PC-3 (cell line): ENCODE data around the gene FAM43B. TPM values are rescaled to one million over a fixed set of nuclear protein-coding genes. Genes with fewer than 3 reads are reported as not detected.
A peak's percentile ranks its signal among the peaks of the same experiment; 100 is the strongest.

ENCODE experiments used
- ATAC-seq: fragments of 200-7000 bp; cut with Tn5 transposase; 2 replicates; pipeline ENCODE4 v1.9.1; 2020; ENCODE audit warnings: mild to moderate bottlenecking, moderate library complexity
- BruUV-seq: library from RNA; stranded (reverse); fragments of 400-500 nt; replicated peaks from 2 replicates; lab custom pipeline; 2021; lab: Mats Ljungman, UMichigan
- CTCF ChIA-PET: fragments of 300-600 bp; sonication (Branson Sonifier 250); formaldehyde crosslinking; loops from one replicate; lab custom pipeline; 2022; ENCODE audit warnings: antibody characterized with exemption; lab: Charles Lee
- POLR2A ChIA-PET: fragments of 300-600 bp; sonication (Branson Sonifier 250); formaldehyde crosslinking; loops from one replicate; lab custom pipeline; 2022; ENCODE audit warnings: antibody characterized with exemption; ENCODE audit not compliant: unreplicated experiment; lab: Charles Lee
- DNase-seq: peaks from one replicate; pipeline ENCODE4 v3.0.0-alpha.2; 2015
- H2AFZ ChIP-seq: fragments of 300-600 bp; sonication (generic); 2 replicates; pipeline ENCODE4 v1.6.0; 2016; ENCODE audit warnings: antibody characterized with exemption, low read length
- H3F3A ChIP-seq: fragments of 300-600 bp; sonication (generic); one replicate; pipeline ENCODE4 v1.6.0; 2017; ENCODE audit warnings: antibody characterized with exemption, low read length, control low read depth, mild to moderate bottlenecking; ENCODE audit not compliant: unreplicated experiment
- H3K27ac ChIP-seq: fragments of 300-600 bp; sonication (generic); 2 replicates; pipeline ENCODE4 v1.5.1; 2016; ENCODE audit warnings: mild to moderate bottlenecking, low read length
- H3K27me3 ChIP-seq: fragments of 300-600 bp; sonication (generic); 2 replicates; pipeline ENCODE4 v1.6.1; 2016; ENCODE audit warnings: low read length, mixed read lengths
- H3K36me3 ChIP-seq: fragments of 300-600 bp; sonication (generic); 2 replicates; pipeline ENCODE4 v1.6.1; 2016; ENCODE audit warnings: low read depth, mixed run types, low read length, mixed read lengths
- H3K4me1 ChIP-seq: fragments of 300-600 bp; sonication (generic); 2 replicates; pipeline ENCODE4 v1.5.1; 2016; ENCODE audit warnings: low read length; ENCODE audit not compliant: insufficient read depth
- H3K4me2 ChIP-seq: fragments of 300-600 bp; sonication (generic); 2 replicates; pipeline ENCODE4 v1.6.0; 2016; ENCODE audit warnings: low read length
- H3K4me3 ChIP-seq: fragments of 300-600 bp; sonication (generic); 2 replicates; pipeline ENCODE4 v1.5.1; 2016; ENCODE audit warnings: mild to moderate bottlenecking, low read length, mixed read lengths
- H3K79me2 ChIP-seq: fragments of 300-600 bp; sonication (generic); 2 replicates; pipeline ENCODE4 v1.6.1; 2017; ENCODE audit warnings: low read length, mixed read lengths
- H3K9ac ChIP-seq: fragments of 300-600 bp; sonication (generic); 2 replicates; pipeline ENCODE4 v1.6.0; 2016; ENCODE audit warnings: mild to moderate bottlenecking, low read length
- H3K9me2 ChIP-seq: fragments of 300-600 bp; sonication (generic); replicated peaks from 2 replicates; pipeline ENCODE4 v1.6.1; 2016; ENCODE audit warnings: mixed run types, low read length, mixed read lengths
- H3K9me3 ChIP-seq: fragments of 300-600 bp; sonication (generic); 2 replicates; pipeline ENCODE4 v1.6.1; 2016; ENCODE audit warnings: low read length, mixed read lengths
- H4K20me1 ChIP-seq: fragments of 300-600 bp; sonication (generic); 2 replicates; pipeline ENCODE4 v1.6.1; 2016; ENCODE audit warnings: low read length, mixed read lengths
- EZH2 ChIP-seq: fragments of 300-600 bp; sonication (generic); IDR thresholded peaks from one replicate; pipeline ENCODE4 v1.6.1; 2017; ENCODE audit warnings: antibody characterized with exemption, mild to moderate bottlenecking, low read length; ENCODE audit not compliant: unreplicated experiment
- EZH2phosphoT487 ChIP-seq: fragments of 300-600 bp; sonication (generic); IDR thresholded peaks from 2 replicates; pipeline ENCODE4 v1.6.1; 2018; ENCODE audit warnings: mild to moderate bottlenecking, antibody characterized with exemption, low read length, borderline replicate concordance
- intact Hi-C: fragments of 100-400 bp; cut with micrococcal nuclease; formaldehyde crosslinking; loops from 2 replicates; pipeline ENCODE4 v1.9.0; 2023
- total RNA-seq: library from RNA; depleted of rRNA; stranded (reverse); fragments of >200 nt; gene quantifications from 2 replicates; pipeline ENCODE4 v1.2.3, GENCODE V29; 2014
- TF ChIP-seq, protein P1 (sequence below): fragments of 300-600 bp; sonication (generic); conservative IDR thresholded peaks from 2 replicates; pipeline ENCODE4 v1.5.1; 2017; ENCODE audit warnings: antibody characterized with exemption, low read depth, mild to moderate bottlenecking, low read length

FAM43B gene
- total RNA-seq, 1 experiment from 2014 or later, result 0.11 TPM

GRCh38 chr1:20530306-20530705, 22.1 kb upstream of the FAM43B start:
- Histone ChIP-seq H3K9me2 (no peaks in the 10 kb centered on the region), H3K27ac (no peak overlapping the region), H2AFZ (no peak overlapping the region), H3F3A (no peaks in the 10 kb centered on the region), H3K79me2 (no peaks in the 10 kb centered on the region), H3K27me3 (peaks cover 3% of the 10 kb centered on the region; the same call in 1 of the 2 replicates), H3K9me3 (no peaks in the 10 kb centered on the region), H3K4me2 (no peak overlapping the region), H3K4me1 (no peaks in the 10 kb centered on the region; the same call in 1 of the 2 replicates), H3K9ac (no peak overlapping the region), H4K20me1 (no peaks in the 10 kb centered on the region), H3K4me3 (no peak overlapping the region), H3K36me3 (no peaks in the 10 kb centered on the region)
- DNase-seq (no peak), ATAC-seq (no peak)
- POLR2A ChIA-PET, result no interaction called here
- intact Hi-C loops, result no loop called here
- CTCF ChIA-PET, result no interaction called here
- TF ChIP-seq EZH2phosphoT487, result no peak
- no peak for TF ChIP-seq EZH2
- TF ChIP-seq, protein P1, sequence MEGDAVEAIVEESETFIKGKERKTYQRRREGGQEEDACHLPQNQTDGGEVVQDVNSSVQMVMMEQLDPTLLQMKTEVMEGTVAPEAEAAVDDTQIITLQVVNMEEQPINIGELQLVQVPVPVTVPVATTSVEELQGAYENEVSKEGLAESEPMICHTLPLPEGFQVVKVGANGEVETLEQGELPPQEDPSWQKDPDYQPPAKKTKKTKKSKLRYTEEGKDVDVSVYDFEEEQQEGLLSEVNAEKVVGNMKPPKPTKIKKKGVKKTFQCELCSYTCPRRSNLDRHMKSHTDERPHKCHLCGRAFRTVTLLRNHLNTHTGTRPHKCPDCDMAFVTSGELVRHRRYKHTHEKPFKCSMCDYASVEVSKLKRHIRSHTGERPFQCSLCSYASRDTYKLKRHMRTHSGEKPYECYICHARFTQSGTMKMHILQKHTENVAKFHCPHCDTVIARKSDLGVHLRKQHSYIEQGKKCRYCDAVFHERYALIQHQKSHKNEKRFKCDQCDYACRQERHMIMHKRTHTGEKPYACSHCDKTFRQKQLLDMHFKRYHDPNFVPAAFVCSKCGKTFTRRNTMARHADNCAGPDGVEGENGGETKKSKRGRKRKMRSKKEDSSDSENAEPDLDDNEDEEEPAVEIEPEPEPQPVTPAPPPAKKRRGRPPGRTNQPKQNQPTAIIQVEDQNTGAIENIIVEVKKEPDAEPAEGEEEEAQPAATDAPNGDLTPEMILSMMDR, result no peak
- no TSS peak for BruUV-seq

DNA sequence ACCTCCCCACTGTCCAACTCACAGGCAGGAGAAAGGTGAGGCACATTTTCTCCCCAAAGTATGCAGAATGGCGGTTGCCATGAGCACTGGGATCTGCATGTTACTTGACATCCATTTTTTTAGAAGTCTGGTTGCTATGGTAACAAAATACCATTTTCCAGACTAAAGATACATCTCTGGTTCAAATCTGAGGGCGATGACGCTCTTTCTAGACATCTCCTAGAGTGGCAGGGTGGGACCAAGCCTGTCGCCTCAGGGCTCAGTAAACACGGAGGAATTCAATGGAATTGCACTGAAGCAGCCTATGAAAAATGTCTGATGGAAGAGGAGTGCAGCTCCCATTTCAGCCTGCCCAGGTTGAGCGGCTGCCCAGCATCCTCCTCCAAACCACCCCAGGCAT, 21.5 kb upstream of the FAM43B start:
- DNase-seq (peak; percentile 30), ATAC-seq (no peak)
- intact Hi-C loops, result no loop called here
- Histone ChIP-seq H3K9me3 (no peaks in the 10 kb centered on the region), H4K20me1 (no peaks in the 10 kb centered on the region), H3K27me3 (peaks cover 3% of the 10 kb centered on the region; the same call in 1 of the 2 replicates), H3F3A (no peaks in the 10 kb centered on the region), H3K4me3 (no peak overlapping the region), H3K9me2 (no peaks in the 10 kb centered on the region), H3K4me1 (no peaks in the 10 kb centered on the region; the same call in 1 of the 2 replicates), H3K4me2 (no peak overlapping the region), H3K79me2 (no peaks in the 10 kb centered on the region), H3K27ac (no peak overlapping the region), H3K9ac (no peak overlapping the region), H2AFZ (no peak overlapping the region), H3K36me3 (no peaks in the 10 kb centered on the region)
- BruUV-seq, result no TSS peak
- TF ChIP-seq EZH2phosphoT487 (no peak), EZH2 (no peak)
- TF ChIP-seq, protein P1, result no peak
- POLR2A ChIA-PET, result no interaction called here
- CTCF ChIA-PET, result no interaction called here

GRCh38 chr1:20533635-20534034, 18.7 kb upstream of the FAM43B start:
- H3K27me3 ChIP-seq, result peaks cover 3% of the 10 kb centered on the region; the same call in 1 of the 2 replicates
- no peak for ATAC-seq
- intact Hi-C loops, result no loop called here
- BruUV-seq, result no TSS peak
- H3K27ac ChIP-seq, result no peak overlapping the region
- no peaks in the 10 kb centered on the region for H3K36me3 ChIP-seq
- H3K4me3 ChIP-seq, result no peak overlapping the region
- H3K9me3 ChIP-seq, result no peaks in the 10 kb centered on the region
- H3K4me2 ChIP-seq, result no peak overlapping the region
- no peaks in the 10 kb centered on the region for H4K20me1 ChIP-seq
- no peak for DNase-seq
- peaks cover 3% of the 10 kb centered on the region for H3F3A ChIP-seq
- H3K9me2 ChIP-seq, result no peaks in the 10 kb centered on the region
- no peaks in the 10 kb centered on the region for H3K79me2 ChIP-seq
- peaks cover 8% of the 10 kb centered on the region for H3K4me1 ChIP-seq
- H2AFZ ChIP-seq, result no peak overlapping the region
- ChIA-PET CTCF (no interaction called here), POLR2A (no interaction called here)
- no peak for TF ChIP-seq EZH2phosphoT487
- TF ChIP-seq, protein P1, result no peak
- no peak for TF ChIP-seq EZH2
- no peak overlapping the region for H3K9ac ChIP-seq
